Choroid plexus epithelial cell (primary cell): Measurements from ENCODE around the gene UNC13D.

Experiments used
- DNase-seq: peaks from one replicate; pipeline ENCODE4 v3.0.0-alpha.2; 2010; ENCODE audit warnings: low read depth
- H3K4me3 ChIP-seq: 2 replicates; pipeline ENCODE4 v1.5.1; 2011; ENCODE audit warnings: low read depth, mild to moderate bottlenecking, control low read depth, low read length, moderate library complexity
- TF ChIP-seq, protein P1 (sequence below): conservative IDR thresholded peaks from 2 replicates; pipeline ENCODE4 v1.5.1; 2011; ENCODE audit warnings: low read depth, mild to moderate bottlenecking, control low read depth, inconsistent platforms, low read length, moderate library complexity

Gene UNC13D

GRCh38 chr17:75829747-75830146 lies 14.5 kb downstream of the UNC13D start:
- DNase-seq: no peak
- H3K4me3 ChIP-seq: no peak overlapping the region
- TF ChIP-seq, protein P1, sequence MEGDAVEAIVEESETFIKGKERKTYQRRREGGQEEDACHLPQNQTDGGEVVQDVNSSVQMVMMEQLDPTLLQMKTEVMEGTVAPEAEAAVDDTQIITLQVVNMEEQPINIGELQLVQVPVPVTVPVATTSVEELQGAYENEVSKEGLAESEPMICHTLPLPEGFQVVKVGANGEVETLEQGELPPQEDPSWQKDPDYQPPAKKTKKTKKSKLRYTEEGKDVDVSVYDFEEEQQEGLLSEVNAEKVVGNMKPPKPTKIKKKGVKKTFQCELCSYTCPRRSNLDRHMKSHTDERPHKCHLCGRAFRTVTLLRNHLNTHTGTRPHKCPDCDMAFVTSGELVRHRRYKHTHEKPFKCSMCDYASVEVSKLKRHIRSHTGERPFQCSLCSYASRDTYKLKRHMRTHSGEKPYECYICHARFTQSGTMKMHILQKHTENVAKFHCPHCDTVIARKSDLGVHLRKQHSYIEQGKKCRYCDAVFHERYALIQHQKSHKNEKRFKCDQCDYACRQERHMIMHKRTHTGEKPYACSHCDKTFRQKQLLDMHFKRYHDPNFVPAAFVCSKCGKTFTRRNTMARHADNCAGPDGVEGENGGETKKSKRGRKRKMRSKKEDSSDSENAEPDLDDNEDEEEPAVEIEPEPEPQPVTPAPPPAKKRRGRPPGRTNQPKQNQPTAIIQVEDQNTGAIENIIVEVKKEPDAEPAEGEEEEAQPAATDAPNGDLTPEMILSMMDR: no peak

DNA sequence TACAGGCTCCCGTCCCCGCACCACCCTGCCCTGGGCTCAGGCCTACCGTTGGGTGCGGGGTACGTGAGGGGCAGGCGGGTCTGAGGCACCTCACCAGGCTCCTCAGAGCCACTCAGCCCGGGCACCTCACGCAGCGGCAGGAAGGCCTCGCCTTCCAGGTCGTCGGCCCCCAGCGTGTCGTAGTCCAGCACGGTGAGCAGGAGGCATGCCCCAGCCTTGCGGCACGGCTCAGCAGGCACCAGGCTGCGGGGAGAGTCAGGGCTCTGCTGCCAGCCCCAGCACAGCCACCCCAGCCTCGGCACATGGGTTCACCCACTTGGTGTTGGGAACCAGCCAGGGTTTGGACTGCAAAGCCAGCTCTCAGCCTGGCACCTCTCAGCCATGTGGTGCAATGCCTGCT lies 15.5 kb downstream of the UNC13D start:
- H3K4me3 ChIP-seq: no peak overlapping the region
- TF ChIP-seq, protein P1: no peak
- no peak for DNase-seq

DNA sequence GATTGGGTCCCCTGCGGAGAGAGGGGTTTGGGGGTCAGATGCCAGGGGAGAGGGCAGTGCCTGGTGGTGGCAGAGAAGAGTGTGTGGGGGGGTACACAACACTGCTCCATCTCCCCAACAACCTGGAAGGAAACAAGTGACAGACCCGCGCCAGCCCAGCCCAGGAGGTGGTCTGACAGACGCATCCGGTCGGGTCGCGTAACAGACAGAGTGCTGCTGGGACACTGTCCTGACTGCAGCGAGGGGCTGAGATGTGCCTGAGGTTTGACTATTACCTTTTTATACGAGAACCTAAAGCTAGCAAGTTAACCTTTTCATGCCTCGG lies 16.2 kb downstream of the UNC13D start:
- no peak for DNase-seq
- TF ChIP-seq, protein P1: no peak
- peak overlapping the region; percentile 54 for H3K4me3 ChIP-seq

DNA sequence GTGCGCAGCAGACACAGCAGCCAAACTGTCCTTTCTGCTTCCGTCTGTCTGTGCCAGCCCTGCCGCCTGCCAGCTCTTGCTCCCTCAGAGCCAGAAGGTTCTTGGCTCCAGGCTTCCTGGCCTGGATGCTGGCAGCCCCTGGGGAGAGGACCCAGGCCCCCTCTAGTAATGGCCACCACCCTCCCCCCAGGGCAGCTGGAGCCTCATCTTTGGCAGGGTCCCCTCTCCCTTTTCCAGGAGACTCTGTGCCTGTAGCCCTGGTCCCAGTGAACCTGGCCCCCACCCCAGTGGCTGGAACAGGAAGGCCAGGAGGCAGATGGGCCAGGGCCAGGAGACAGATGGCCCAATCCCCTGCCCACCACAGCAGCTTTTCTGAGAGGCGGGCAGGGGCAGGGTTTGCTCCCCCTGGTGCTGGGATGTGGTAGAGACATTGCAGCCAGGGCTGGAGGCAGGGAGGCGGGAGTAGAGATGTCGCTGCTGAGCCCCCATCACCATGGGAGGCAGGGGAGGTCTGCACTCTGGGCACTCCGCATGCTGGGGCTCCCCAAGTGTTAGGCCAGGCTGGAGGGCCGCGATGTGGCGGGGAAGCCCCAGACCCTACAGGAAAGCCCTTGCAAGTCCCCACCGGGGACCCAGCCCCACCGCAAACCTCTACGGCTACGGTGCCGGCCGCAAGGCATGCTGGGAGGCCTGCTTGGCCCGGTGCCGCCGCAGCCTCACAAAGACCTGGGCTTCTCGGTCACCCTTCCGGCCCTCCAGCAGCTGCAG lies 16.7 kb downstream of the UNC13D start:
- peak; percentile 76 for DNase-seq
- peak overlapping the region; percentile 54 for H3K4me3 ChIP-seq
- TF ChIP-seq, protein P1: peak; percentile 83

- TF ChIP-seq, protein P1: no peak
- no peak overlapping the region for H3K4me3 ChIP-seq
- peak; percentile 12 for DNase-seq
These were observed 17.5 kb downstream of the UNC13D start for GRCh38 chr17:75826561-75827307.

GRCh38 chr17:75825748-75826370 lies 18.3 kb downstream of the UNC13D start:
- no peak for DNase-seq
- TF ChIP-seq, protein P1: no peak
- no peak overlapping the region for H3K4me3 ChIP-seq
